HepG2 (cell line): ENCODE measurements around the gene ARHGEF39. TPM values are rescaled to one million over a fixed set of nuclear protein-coding genes. Genes with fewer than 3 reads are reported as not detected.
A peak's percentile ranks its signal among the peaks of the same experiment; 100 is the strongest.

Experiments
- ATF3 ChIP-seq: sonication (generic); formaldehyde crosslinking; IDR thresholded peaks from 2 replicates; pipeline ENCODE4 v1.4.0; 2020; ENCODE audit warnings: missing genetic modification reagents
- ATF7 ChIP-seq, 2 experiments: fragments of 450-650 bp in 1 of 2; sonication (generic) in 1 of 2; formaldehyde crosslinking in 1 of 2; IDR thresholded peaks; 2 replicates each; pipeline versions ENCODE4 v1.4.0 to v1.6.1; 2016 to 2020; ENCODE audit warnings: antibody characterized with exemption in 1 of 2, mild to moderate bottlenecking in 1 of 2, missing genetic modification reagents in 1 of 2
- BRCA1 ChIP-seq: sonication (generic); formaldehyde crosslinking; IDR thresholded peaks from 2 replicates; pipeline ENCODE4 v1.4.0; 2020; ENCODE audit warnings: missing genetic modification reagents
- CCAR2 ChIP-seq: fragments of 200-400 bp; formaldehyde crosslinking; optimal IDR thresholded peaks from 2 replicates; pipeline ENCODE3; 2018; ENCODE audit warnings: low read depth, mild to moderate bottlenecking, low read length, moderate library complexity
- E2F1 ChIP-seq: sonication (generic); formaldehyde crosslinking; IDR thresholded peaks from 2 replicates; pipeline ENCODE4 v1.5.0; 2020; ENCODE audit warnings: missing genetic modification reagents
- EEA1 ChIP-seq: sonication (generic); formaldehyde crosslinking; IDR thresholded peaks from 2 replicates; pipeline ENCODE4 v1.5.1; 2020; ENCODE audit warnings: mild to moderate bottlenecking, missing genetic modification reagents, borderline replicate concordance
- FOXA3 ChIP-seq: IDR thresholded peaks from 2 replicates; pipeline ENCODE4 v1.6.1; 2016; ENCODE audit warnings: missing genetic modification reagents, missing compliant biosample characterization
- HDAC6 ChIP-seq: fragments of 200-600 bp; sonication (generic); IDR thresholded peaks from 2 replicates; pipeline ENCODE4 v1.7.0; 2017; ENCODE audit warnings: mild to moderate bottlenecking, antibody characterized with exemption, low read length, low read depth
- HMG20B ChIP-seq: conservative IDR thresholded peaks from 2 replicates; pipeline ENCODE4 v1.6.1; 2016; ENCODE audit warnings: missing genetic modification reagents, missing compliant biosample characterization
- HNF4G ChIP-seq, 2 experiments: sonication (generic) in 1 of 2; formaldehyde crosslinking in 1 of 2; IDR thresholded peaks; 2 replicates each; pipeline versions ENCODE4 v1.4.0 to v1.6.1; 2011 to 2020; ENCODE audit warnings: borderline replicate concordance in 2 of 2, low read depth in 2 of 2, mild to moderate bottlenecking in 2 of 2, low read length in 1 of 2, missing genetic modification reagents in 1 of 2, moderate library complexity in 1 of 2
- HNRNPH1 ChIP-seq: fragments of 200-400 bp; formaldehyde crosslinking; optimal IDR thresholded peaks from 2 replicates; pipeline ENCODE3; 2017; ENCODE audit warnings: mild to moderate bottlenecking, low read depth, low read length
- ISL2 ChIP-seq: sonication (generic); formaldehyde crosslinking; IDR thresholded peaks from 2 replicates; pipeline ENCODE4 v1.5.0; 2020; ENCODE audit warnings: missing genetic modification reagents
- KDM4B ChIP-seq: sonication (generic); formaldehyde crosslinking; IDR thresholded peaks from 2 replicates; pipeline ENCODE4 v1.4.0; 2020; ENCODE audit warnings: missing genetic modification reagents
- NR2C2 ChIP-seq: sonication (generic); formaldehyde crosslinking; IDR thresholded peaks from 2 replicates; pipeline ENCODE4 v1.4.0; 2020; ENCODE audit warnings: missing genetic modification reagents, mild to moderate bottlenecking, moderate library complexity, borderline replicate concordance
- POGK ChIP-seq: sonication (generic); formaldehyde crosslinking; conservative IDR thresholded peaks from 2 replicates; pipeline ENCODE4 v1.8.0; 2022; ENCODE audit warnings: mild to moderate bottlenecking, moderate library complexity, missing genetic modification reagents
- SMYD3 ChIP-seq: sonication (generic); formaldehyde crosslinking; IDR thresholded peaks from 2 replicates; pipeline ENCODE4 v1.8.1; 2023; ENCODE audit warnings: mild to moderate bottlenecking, missing genetic modification reagents
- YEATS4 ChIP-seq: sonication (generic); formaldehyde crosslinking; IDR thresholded peaks from 2 replicates; pipeline ENCODE4 v1.4.0; 2020; ENCODE audit warnings: missing genetic modification reagents, borderline replicate concordance
- ZBTB3 ChIP-seq: sonication (generic); formaldehyde crosslinking; IDR thresholded peaks from 2 replicates; pipeline ENCODE4 v1.4.0; 2020; ENCODE audit warnings: low read depth, mild to moderate bottlenecking, moderate library complexity, missing genetic modification reagents, borderline replicate concordance
- ZIK1 ChIP-seq: sonication (generic); formaldehyde crosslinking; IDR thresholded peaks from 2 replicates; pipeline ENCODE4 v1.5.0; 2020; ENCODE audit warnings: mild to moderate bottlenecking, low read depth, missing genetic modification reagents, borderline replicate concordance
- ZNF446 ChIP-seq: sonication (generic); formaldehyde crosslinking; IDR thresholded peaks from 2 replicates; pipeline ENCODE4 v1.5.0; 2020; ENCODE audit warnings: mild to moderate bottlenecking, missing genetic modification reagents
- ZNF556 ChIP-seq: sonication (generic); formaldehyde crosslinking; IDR thresholded peaks from 2 replicates; pipeline ENCODE4 v1.4.0; 2020; ENCODE audit warnings: mild to moderate bottlenecking, missing genetic modification reagents, borderline replicate concordance
- ZNF598 ChIP-seq: sonication (generic); formaldehyde crosslinking; IDR thresholded peaks from 2 replicates; pipeline ENCODE4 v1.5.1; 2020; ENCODE audit warnings: mild to moderate bottlenecking, missing genetic modification reagents, borderline replicate concordance
- ZNF850 ChIP-seq: sonication (generic); formaldehyde crosslinking; conservative IDR thresholded peaks from 2 replicates; pipeline ENCODE4 v1.9.0; 2021; ENCODE audit warnings: mild to moderate bottlenecking, missing genetic modification reagents
- ZSCAN30 ChIP-seq: sonication (generic); formaldehyde crosslinking; IDR thresholded peaks from 2 replicates; pipeline ENCODE4 v1.5.0; 2020; ENCODE audit warnings: mild to moderate bottlenecking, missing genetic modification reagents
- ZUFSP ChIP-seq: sonication (generic); formaldehyde crosslinking; IDR thresholded peaks from 2 replicates; pipeline ENCODE4 v1.9.0; 2021; ENCODE audit warnings: missing genetic modification reagents, mild to moderate bottlenecking, borderline replicate concordance
- polyA plus RNA-seq, 8 experiments: library from polyadenylated mRNA; depleted of rRNA in 3 of 8; stranded (reverse) in 7 of 8; unstranded in 1 of 8; fragments of >200 nt; fragmentation: Illumina TruSeq in 4 of 8; extraction: Trizol in 4 of 8; gene quantifications; 2 replicates each; pipeline versions ENCODE4 v1.2.1 to v1.2.3, GENCODE V29; 2011 to 2016; ENCODE audit warnings: low read depth in 4 of 8, missing spikeins in 1 of 8, mixed read lengths in 1 of 8; ENCODE audit not compliant: insufficient read depth in 1 of 8
- total RNA-seq, 5 experiments: library from RNA; depleted of rRNA; stranded (reverse); fragments of >200 nt; fragmentation: Illumina TruSeq; extraction: Trizol; gene quantifications; 2 replicates each; pipeline ENCODE4 v1.2.3, GENCODE V29; 2016; ENCODE audit warnings: low read depth in 1 of 5

ARHGEF39 gene
- total and polyA plus RNA-seq, 2 of the 13 experiments (the other 11 are each of a cell fraction or from before 2014, with no cell fraction given), result 11.2 to 12.3 TPM

GRCh38 chr9:35657546-35658136 lies 7.4 kb downstream of the ARHGEF39 start, which contains the start of gene RMRP (continued):
- TF ChIP-seq ISL2 (CRISPR knock-in tag) (peak; percentile 86), E2F1 (CRISPR knock-in tag) (peak; percentile 87), YEATS4 (CRISPR knock-in tag) (peak; percentile 98), BRCA1 (peak; percentile 96), ZNF850 (CRISPR knock-in tag) (no peak), HDAC6 (no peak), EEA1 (CRISPR knock-in tag) (peak; percentile 16; the same call in 1 of the 2 replicates), HNRNPH1 (no peak), CCAR2 (peak; percentile 48), ZIK1 (peak; percentile 99), ZBTB3 (CRISPR knock-in tag) (peak; percentile 82), POGK (CRISPR knock-in tag) (peak; percentile 95), ZNF446 (CRISPR knock-in tag) (no peak), ATF7 (IDR thresholded peaks at IDR 0.05) (peak; percentile 20; the same call in 1 of the 2 replicates), ATF7 (CRISPR knock-in tag; IDR thresholded peaks at IDR 0.05) (peak; percentile 77), ZSCAN30 (CRISPR knock-in tag) (peak; percentile 57; the same call in 1 of the 2 replicates), HNF4G (IDR thresholded peaks at IDR 0.05; ENCODE audit: borderline replicate concordance, low read depth, low read length) (peak; percentile 90), HNF4G (CRISPR knock-in tag; IDR thresholded peaks at IDR 0.05; ENCODE audit: borderline replicate concordance, low read depth) (peak; percentile 93), NR2C2 (CRISPR knock-in tag) (no peak), FOXA3 (peak; percentile 88), SMYD3 (peak; percentile 96), ZUFSP (no peak), ATF3 (peak; percentile 74; the same call in 1 of the 2 replicates), HMG20B (peak; percentile 78; the same call in 1 of the 2 replicates), KDM4B (peak; percentile 92), ZNF598 (CRISPR knock-in tag) (peak; percentile 35; the same call in 1 of the 2 replicates), ZNF556 (peak; percentile 94; the same call in 1 of the 2 replicates)
